H9 (cell line): Measurements from ENCODE around the gene UBL4A. TPM values are rescaled to one million over a fixed set of nuclear protein-coding genes. Genes with fewer than 3 reads are reported as not detected.

Source experiments
- DNase-seq: peaks from one replicate; pipeline ENCODE4 v3.0.0-alpha.2; 2017
- H2AFZ ChIP-seq: one replicate; pipeline ENCODE4 v1.6.1; 2013; ENCODE audit warnings: mild to moderate bottlenecking, low read length, control low read depth, moderate library complexity
- H2AK5ac ChIP-seq: 2 replicates; pipeline ENCODE4 v1.6.1; 2013; ENCODE audit warnings: low read length, control low read depth, mixed read lengths; ENCODE audit not compliant: insufficient read length
- H2BK120ac ChIP-seq: one replicate; pipeline ENCODE4 v1.6.1; 2013; ENCODE audit warnings: low read depth, mild to moderate bottlenecking, low read length, control low read depth, inconsistent platforms; ENCODE audit not compliant: poor library complexity, severe bottlenecking
- H2BK12ac ChIP-seq: 2 replicates; pipeline ENCODE4 v1.6.1; 2013; ENCODE audit warnings: low read length, control low read depth, mixed read lengths, low read depth; ENCODE audit not compliant: insufficient read length
- H2BK15ac ChIP-seq: 2 replicates; pipeline ENCODE4 v1.6.1; 2013; ENCODE audit warnings: low read depth, low read length, control low read depth
- H2BK20ac ChIP-seq: one replicate; pipeline ENCODE4 v1.6.1; 2013; ENCODE audit warnings: low read depth, mild to moderate bottlenecking, low read length, control low read depth, inconsistent platforms; ENCODE audit not compliant: poor library complexity, severe bottlenecking
- H2BK5ac ChIP-seq: 2 replicates; pipeline ENCODE4 v1.6.1; 2013; ENCODE audit warnings: low read length, control low read depth, mixed read lengths; ENCODE audit not compliant: insufficient read length
- H3K14ac ChIP-seq: 2 replicates; pipeline ENCODE4 v1.6.1; 2013; ENCODE audit warnings: low read length, control low read depth; ENCODE audit not compliant: insufficient read depth
- H3K18ac ChIP-seq: 2 replicates; pipeline ENCODE4 v1.6.1; 2013; ENCODE audit warnings: low read depth, mild to moderate bottlenecking, mixed read lengths, low read length, control low read depth; ENCODE audit not compliant: insufficient read length
- H3K23ac ChIP-seq: 2 replicates; pipeline ENCODE4 v1.6.1; 2013; ENCODE audit warnings: low read length, control low read depth, mixed read lengths, low read depth; ENCODE audit not compliant: insufficient read length
- H3K23me2 ChIP-seq: 2 replicates; pipeline ENCODE4 v1.6.1; 2013; ENCODE audit warnings: low read depth, mild to moderate bottlenecking, mixed read lengths, low read length, control low read depth; ENCODE audit not compliant: insufficient read length, poor library complexity, severe bottlenecking
- H3K27ac ChIP-seq: 2 replicates; pipeline ENCODE4 v1.5.1; 2013; ENCODE audit warnings: low read length, control low read depth, mixed read lengths, low read depth; ENCODE audit not compliant: insufficient read length
- H3K27me3 ChIP-seq: 2 replicates; pipeline ENCODE4 v1.6.1; 2013; ENCODE audit warnings: low read length, control low read depth, inconsistent platforms; ENCODE audit not compliant: insufficient read depth
- H3K4ac ChIP-seq: 2 replicates; pipeline ENCODE4 v1.6.1; 2013; ENCODE audit warnings: low read depth, mild to moderate bottlenecking, control low read depth, inconsistent platforms, low read length, moderate library complexity
- H3K4me1 ChIP-seq: 2 replicates; pipeline ENCODE4 v1.6.1; 2013; ENCODE audit warnings: low read length, control low read depth, inconsistent platforms; ENCODE audit not compliant: insufficient read depth
- H3K4me2 ChIP-seq: 2 replicates; pipeline ENCODE4 v1.6.1; 2013; ENCODE audit warnings: low read length, control low read depth, mixed read lengths; ENCODE audit not compliant: insufficient read length, insufficient read depth
- H3K56ac ChIP-seq: 2 replicates; pipeline ENCODE4 v1.6.1; 2013; ENCODE audit warnings: low read depth, mild to moderate bottlenecking, mixed read lengths, low read length, control low read depth; ENCODE audit not compliant: insufficient read length
- H3K79me1 ChIP-seq: 2 replicates; pipeline ENCODE4 v1.6.1; 2013; ENCODE audit warnings: low read depth, mild to moderate bottlenecking, moderate library complexity, low read length, control low read depth, inconsistent platforms; ENCODE audit not compliant: insufficient read depth, poor library complexity, severe bottlenecking
- H3K79me2 ChIP-seq: 2 replicates; pipeline ENCODE4 v1.6.1; 2013; ENCODE audit warnings: low read length, control low read depth, inconsistent platforms; ENCODE audit not compliant: insufficient read depth
- H3K9ac ChIP-seq: 2 replicates; pipeline ENCODE4 v1.6.1; 2013; ENCODE audit warnings: low read length, control low read depth, mixed read lengths; ENCODE audit not compliant: insufficient read length; ENCODE audit errors: extremely low read depth
- H3K9me3 ChIP-seq: one replicate; pipeline ENCODE4 v1.6.1; 2013; ENCODE audit warnings: low read depth, low read length, inconsistent platforms; ENCODE audit not compliant: control insufficient read depth
- H3T11ph ChIP-seq: one replicate; pipeline ENCODE4 v1.6.1; 2013; ENCODE audit warnings: mild to moderate bottlenecking, low read length, control low read depth, inconsistent platforms
- H4K20me1 ChIP-seq: one replicate; pipeline ENCODE4 v1.6.1; 2013; ENCODE audit not compliant: control insufficient read depth, insufficient read length, insufficient read depth
- H4K5ac ChIP-seq: 2 replicates; pipeline ENCODE4 v1.6.1; 2013; ENCODE audit warnings: low read depth, mild to moderate bottlenecking, mixed read lengths, low read length, control low read depth; ENCODE audit not compliant: insufficient read length
- H4K8ac ChIP-seq: replicated peaks from 2 replicates; pipeline ENCODE4 v1.6.1; 2013; ENCODE audit warnings: low read length, control low read depth, mixed read lengths, low read depth; ENCODE audit not compliant: insufficient read length
- H4K91ac ChIP-seq: 2 replicates; pipeline ENCODE4 v1.6.1; 2013; ENCODE audit warnings: low read depth, mild to moderate bottlenecking, moderate library complexity, mixed read lengths, low read length, control low read depth; ENCODE audit not compliant: insufficient read length
- H3K27ac Mint-ChIP-seq, 3 experiments: 2 replicates in 2 of 3; 3 replicates in 1 of 3; pipeline ENCODE4 v1.8.0; 2020 to 2021; ENCODE audit warnings: mixed read lengths in 3 of 3, mild to moderate bottlenecking in 1 of 3, moderate library complexity in 1 of 3
- H3K27me3 Mint-ChIP-seq: 2 replicates; pipeline ENCODE4 v1.8.0; 2021; ENCODE audit warnings: low read depth, mild to moderate bottlenecking, moderate library complexity, mixed read lengths
- H3K36me3 Mint-ChIP-seq, 3 experiments: 2 replicates in 2 of 3; 3 replicates in 1 of 3; pipeline ENCODE4 v1.8.0; 2020 to 2021; ENCODE audit warnings: low read depth in 3 of 3, mixed read lengths in 3 of 3; ENCODE audit not compliant: insufficient read depth in 1 of 3
- H3K4me1 Mint-ChIP-seq, 2 experiments: 2 replicates each; pipeline ENCODE4 v1.8.0; 2020; ENCODE audit warnings: mixed read lengths in 2 of 2
- H3K4me3 Mint-ChIP-seq, 2 experiments: 2 replicates in 1 of 2; 3 replicates in 1 of 2; pipeline ENCODE4 v1.8.0; 2020 to 2021; ENCODE audit warnings: mild to moderate bottlenecking in 2 of 2, mixed read lengths in 2 of 2, moderate library complexity in 1 of 2
- H3K9me3 Mint-ChIP-seq, 2 experiments: 2 replicates in 1 of 2; 3 replicates in 1 of 2; pipeline ENCODE4 v1.8.0; 2020; ENCODE audit warnings: mild to moderate bottlenecking in 2 of 2, mixed read lengths in 2 of 2, moderate library complexity in 1 of 2
- WGBS: extraction: QIAGEN DNeasy Blood & Tissue Kit; methylation state at CpG from one replicate; pipeline ENCODE4 v1.1.7; 2013; ENCODE audit warnings: missing lambda C conversion rate, low lambda C conversion rate, mixed read lengths; ENCODE audit not compliant: insufficient read length; ENCODE audit errors: extremely low coverage; 5-methylcytosine and 5-hydroxymethylcytosine counted together
- total RNA-seq: library from RNA; stranded (reverse); gene quantifications from 2 replicates; pipeline ENCODE4 v1.2.1, GENCODE V29; 2021
- TF ChIP-seq, protein P1 (sequence below): fragments of 200-600 bp; sonication (generic); conservative IDR thresholded peaks from 3 replicates; pipeline ENCODE4 v1.8.0; 2021; ENCODE audit warnings: antibody characterized with exemption, mild to moderate bottlenecking

Gene UBL4A
- total RNA-seq, 1 experiment from 2014 or later, result 30.9 TPM

DNA sequence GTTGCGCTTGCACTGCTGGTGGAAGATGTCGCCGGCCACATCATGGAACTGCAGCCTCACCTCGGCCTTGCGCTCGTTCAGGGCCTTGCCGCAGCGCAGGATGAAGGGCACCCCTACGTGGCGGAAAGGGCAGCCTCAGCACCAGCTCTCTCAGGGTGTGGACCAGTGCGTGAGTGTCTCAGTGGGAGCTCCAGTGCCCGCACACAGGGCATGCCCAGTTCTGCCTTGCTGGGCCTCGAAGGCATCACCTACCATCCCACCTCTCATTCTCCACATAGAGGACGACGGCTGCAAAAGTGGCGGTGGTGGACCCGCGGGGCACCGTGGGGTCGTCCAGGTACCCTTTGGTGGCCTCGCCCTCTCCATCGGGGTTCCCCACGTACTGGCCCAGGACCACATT lies 46.3 kb upstream of the UBL4A start:
- Histone ChIP-seq H4K20me1 (no peaks in the 10 kb centered on the region), H4K5ac (no peak overlapping the region), H2BK20ac (no peak overlapping the region), H3K23ac (no peak overlapping the region), H4K8ac (no peak overlapping the region), H3K9me3 (peaks cover 21% of the 10 kb centered on the region), H2AK5ac (no peak overlapping the region), H3K79me2 (no peaks in the 10 kb centered on the region), H3K18ac (no peak overlapping the region), H2AFZ (no peak overlapping the region), H3K4ac (no peak overlapping the region), H3K14ac (no peak overlapping the region), H2BK12ac (no peak overlapping the region), H3T11ph (no peak overlapping the region), H3K4me1 (no peaks in the 10 kb centered on the region), H3K27ac (no peak overlapping the region), H3K4me2 (no peak overlapping the region), H2BK5ac (no peak overlapping the region), H2BK120ac (no peak overlapping the region), H2BK15ac (no peak overlapping the region), H3K56ac (no peak overlapping the region), H4K91ac (no peak overlapping the region), H3K9ac (no peak overlapping the region), H3K79me1 (no peaks in the 10 kb centered on the region), H3K27me3 (no peaks in the 10 kb centered on the region), H3K23me2 (peaks cover 3% of the 10 kb centered on the region)
- Mint-ChIP-seq H3K9me3 (peaks cover 66 to 74% of the 10 kb centered on the region in 2 experiments), H3K27ac (peak overlapping the region in 1 of 3 experiments; percentile 48; a peak in 1 of 7 replicates), H3K36me3 (peaks cover 22 to 57% (median 36%) of the 10 kb centered on the region in 3 experiments), H3K4me3 (no peak overlapping the region), H3K4me1 (no peaks in the 10 kb centered on the region), H3K27me3 (peaks cover 9% of the 10 kb centered on the region)
- TF ChIP-seq, protein P1, sequence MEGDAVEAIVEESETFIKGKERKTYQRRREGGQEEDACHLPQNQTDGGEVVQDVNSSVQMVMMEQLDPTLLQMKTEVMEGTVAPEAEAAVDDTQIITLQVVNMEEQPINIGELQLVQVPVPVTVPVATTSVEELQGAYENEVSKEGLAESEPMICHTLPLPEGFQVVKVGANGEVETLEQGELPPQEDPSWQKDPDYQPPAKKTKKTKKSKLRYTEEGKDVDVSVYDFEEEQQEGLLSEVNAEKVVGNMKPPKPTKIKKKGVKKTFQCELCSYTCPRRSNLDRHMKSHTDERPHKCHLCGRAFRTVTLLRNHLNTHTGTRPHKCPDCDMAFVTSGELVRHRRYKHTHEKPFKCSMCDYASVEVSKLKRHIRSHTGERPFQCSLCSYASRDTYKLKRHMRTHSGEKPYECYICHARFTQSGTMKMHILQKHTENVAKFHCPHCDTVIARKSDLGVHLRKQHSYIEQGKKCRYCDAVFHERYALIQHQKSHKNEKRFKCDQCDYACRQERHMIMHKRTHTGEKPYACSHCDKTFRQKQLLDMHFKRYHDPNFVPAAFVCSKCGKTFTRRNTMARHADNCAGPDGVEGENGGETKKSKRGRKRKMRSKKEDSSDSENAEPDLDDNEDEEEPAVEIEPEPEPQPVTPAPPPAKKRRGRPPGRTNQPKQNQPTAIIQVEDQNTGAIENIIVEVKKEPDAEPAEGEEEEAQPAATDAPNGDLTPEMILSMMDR, result no peak
- DNase-seq, result no peak
- WGBS, result no CpG with 5 or more reads among the region's 23 CpGs
